Inflammatory macrophage treated with lipopolysaccharide for 4 hours (primary cell): ENCODE measurements around the gene DNMT3A.
A peak's percentile ranks its signal among the peaks of the same experiment; 100 is the strongest.

Experiments used
- DNase-seq: peaks from one replicate; pipeline ENCODE4 v3.0.0-alpha.2; 2020

DNMT3A gene

GRCh38 chr2:25342372-25343186 is 854 bp upstream of the DNMT3A start:
- peak; percentile 78 for DNase-seq

- no peak for DNase-seq
Measured at GRCh38 chr2:25341011-25341727, 556 bp downstream of the DNMT3A start.

- no peak for DNase-seq
Measured at GRCh38 chr2:25340181-25340921, 1.4 kb downstream of the DNMT3A start.

- no peak for DNase-seq
Measured at GRCh38 chr2:25339791-25340180, 1.9 kb downstream of the DNMT3A start.

- no peak for DNase-seq
Measured at GRCh38 chr2:25339211-25339674, 2.5 kb downstream of the DNMT3A start.

- DNase-seq = no peak
Measured at GRCh38 chr2:25338401-25338800, 3.3 kb downstream of the DNMT3A start.

GRCh38 chr2:25337891-25338290 is 3.8 kb downstream of the DNMT3A start:
- no peak for DNase-seq

GRCh38 chr2:25337276-25337675 is 4.4 kb downstream of the DNMT3A start:
- no peak for DNase-seq

GRCh38 chr2:25336383-25336841 is 5.3 kb downstream of the DNMT3A start:
- DNase-seq = no peak

GRCh38 chr2:25335971-25336370 is 5.8 kb downstream of the DNMT3A start:
- DNase-seq = no peak

GRCh38 chr2:25335204-25335603 is 6.5 kb downstream of the DNMT3A start:
- no peak for DNase-seq

- DNase-seq = no peak
Measured at GRCh38 chr2:25334482-25334881, 7.2 kb downstream of the DNMT3A start.

GRCh38 chr2:25333981-25334380 is 7.7 kb downstream of the DNMT3A start:
- DNase-seq = no peak

- DNase-seq = no peak
Measured at GRCh38 chr2:25332571-25332970, 9.2 kb downstream of the DNMT3A start.

- peak; percentile 14 for DNase-seq
Measured at GRCh38 chr2:25331686-25332365, 9.9 kb downstream of the DNMT3A start.

- no peak for DNase-seq
Measured at GRCh38 chr2:25330937-25331336, 10.8 kb downstream of the DNMT3A start.

- no peak for DNase-seq
Measured at GRCh38 chr2:25330273-25330672, 11.5 kb downstream of the DNMT3A start.

GRCh38 chr2:25328152-25329085 is 13.3 kb downstream of the DNMT3A start:
- DNase-seq = no peak

- DNase-seq = no peak
Measured at GRCh38 chr2:25326326-25327013, 15.3 kb downstream of the DNMT3A start.

GRCh38 chr2:25324905-25325592 is 16.7 kb downstream of the DNMT3A start:
- no peak for DNase-seq
